Muscle of leg (tissue), 11 donors: ENCODE measurements around the gene IGFALS. TPM values are rescaled to one million over a fixed set of nuclear protein-coding genes. Genes with fewer than 3 reads are reported as not detected.

Experiments
- DNase-seq: peaks from one replicate; pipeline ENCODE4 v3.0.0; 2013
- H3K27ac ChIP-seq: one replicate; pipeline ENCODE4 v1.5.1; 2013; ENCODE audit warnings: mild to moderate bottlenecking, low read length, control low read depth
- H3K27me3 ChIP-seq: one replicate; pipeline ENCODE4 v1.6.1; 2013; ENCODE audit warnings: low read length; ENCODE audit not compliant: control insufficient read depth, insufficient read depth
- H3K36me3 ChIP-seq: one replicate; pipeline ENCODE4 v1.6.1; 2013; ENCODE audit warnings: low read length; ENCODE audit not compliant: control insufficient read depth, insufficient read depth
- H3K4me1 ChIP-seq: one replicate; pipeline ENCODE4 v1.6.1; 2013; ENCODE audit warnings: low read length; ENCODE audit not compliant: control insufficient read depth, insufficient read depth
- H3K4me3 ChIP-seq: one replicate; pipeline ENCODE4 v1.5.1; 2013; ENCODE audit warnings: low read length, control low read depth
- H3K9me3 ChIP-seq: replicated peaks from 2 replicates; pipeline ENCODE4 v1.6.1; 2013; ENCODE audit warnings: low read depth, low read length; ENCODE audit not compliant: control insufficient read depth
- WGBS: methylation state at CpG from one replicate; pipeline ENCODE4 v1.1.5; 2013; ENCODE audit warnings: missing lambda C conversion rate; ENCODE audit not compliant: insufficient coverage; 5-methylcytosine and 5-hydroxymethylcytosine counted together
- polyA plus RNA-seq, 8 donors: library from polyadenylated mRNA; unstranded; fragments of 120-200 nt; gene quantifications; one replicate each; pipeline versions ENCODE4 v1.2.1 to v1.2.3, GENCODE V29; 2013; ENCODE audit warnings: inconsistent platforms in 1 of 8, low replicate concordance in 1 of 8; ENCODE audit not compliant: insufficient read length in 8 of 8, insufficient read depth in 1 of 8
- total RNA-seq: library from RNA; stranded (reverse); fragments of 120-200 nt; gene quantifications from one replicate; pipeline ENCODE4 v1.2.4, GENCODE V29; 2013

The IGFALS gene
- total and polyA plus RNA-seq, 9 donors: 0.11 to 1.1 (median 0.28) TPM

GRCh38 chr16:1757714-1758461, 35.6 kb downstream of the IGFALS start:
- Histone ChIP-seq H3K36me3 (peaks cover 68% of the 10 kb centered on the region), H3K9me3 (no peaks in the 10 kb centered on the region), H3K4me1 (no peaks in the 10 kb centered on the region), H3K27ac (no peak overlapping the region), H3K27me3 (no peaks in the 10 kb centered on the region), H3K4me3 (no peak overlapping the region)
- no peak for DNase-seq
- WGBS: 92% methylated on average over 29 of the region's 37 CpGs

GRCh38 chr16:1754204-1754603, 39.3 kb downstream of the IGFALS start:
- DNase-seq: no peak
- Histone ChIP-seq H3K27me3 (no peaks in the 10 kb centered on the region), H3K4me1 (no peaks in the 10 kb centered on the region), H3K4me3 (no peak overlapping the region), H3K36me3 (peaks cover 65% of the 10 kb centered on the region), H3K27ac (no peak overlapping the region), H3K9me3 (no peaks in the 10 kb centered on the region)
- 94% methylated on average over 11 of the region's 12 CpGs for WGBS

- WGBS: 82% methylated on average over 6 of the region's 14 CpGs
- H3K27ac ChIP-seq: no peak overlapping the region
- peaks cover 66% of the 10 kb centered on the region for H3K36me3 ChIP-seq
- no peaks in the 10 kb centered on the region for H3K9me3 ChIP-seq
- H3K4me3 ChIP-seq: no peak overlapping the region
- DNase-seq: no peak
- no peaks in the 10 kb centered on the region for H3K4me1 ChIP-seq
- no peaks in the 10 kb centered on the region for H3K27me3 ChIP-seq
Observed at GRCh38 chr16:1752853-1753252, 40.7 kb downstream of the IGFALS start.

DNA sequence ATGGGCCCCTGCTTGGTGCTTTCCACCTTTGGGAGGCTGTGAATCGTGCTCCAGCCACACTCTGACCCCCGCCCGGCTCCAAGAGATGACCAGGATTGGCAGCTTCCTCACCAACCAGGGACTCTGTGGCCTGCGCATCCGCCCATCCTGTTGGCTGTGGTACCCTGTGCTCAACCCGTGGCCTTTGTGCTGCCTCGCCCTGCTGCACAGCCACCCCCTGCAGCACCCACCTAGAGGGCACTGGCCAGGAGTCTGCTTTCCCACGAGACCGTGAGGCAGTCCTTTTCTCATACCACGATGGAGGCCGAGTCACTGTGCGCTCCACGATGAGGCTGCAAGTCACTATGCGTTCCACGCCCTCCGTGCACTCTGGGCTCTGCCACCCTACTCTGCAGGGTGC, 41.6 kb downstream of the IGFALS start:
- Histone ChIP-seq H3K27me3 (no peaks in the 10 kb centered on the region), H3K4me3 (no peak overlapping the region), H3K36me3 (peaks cover 70% of the 10 kb centered on the region), H3K9me3 (no peaks in the 10 kb centered on the region), H3K4me1 (no peaks in the 10 kb centered on the region), H3K27ac (no peak overlapping the region)
- WGBS: 93% methylated on average over 16 of the region's 16 CpGs
- no peak for DNase-seq

DNA sequence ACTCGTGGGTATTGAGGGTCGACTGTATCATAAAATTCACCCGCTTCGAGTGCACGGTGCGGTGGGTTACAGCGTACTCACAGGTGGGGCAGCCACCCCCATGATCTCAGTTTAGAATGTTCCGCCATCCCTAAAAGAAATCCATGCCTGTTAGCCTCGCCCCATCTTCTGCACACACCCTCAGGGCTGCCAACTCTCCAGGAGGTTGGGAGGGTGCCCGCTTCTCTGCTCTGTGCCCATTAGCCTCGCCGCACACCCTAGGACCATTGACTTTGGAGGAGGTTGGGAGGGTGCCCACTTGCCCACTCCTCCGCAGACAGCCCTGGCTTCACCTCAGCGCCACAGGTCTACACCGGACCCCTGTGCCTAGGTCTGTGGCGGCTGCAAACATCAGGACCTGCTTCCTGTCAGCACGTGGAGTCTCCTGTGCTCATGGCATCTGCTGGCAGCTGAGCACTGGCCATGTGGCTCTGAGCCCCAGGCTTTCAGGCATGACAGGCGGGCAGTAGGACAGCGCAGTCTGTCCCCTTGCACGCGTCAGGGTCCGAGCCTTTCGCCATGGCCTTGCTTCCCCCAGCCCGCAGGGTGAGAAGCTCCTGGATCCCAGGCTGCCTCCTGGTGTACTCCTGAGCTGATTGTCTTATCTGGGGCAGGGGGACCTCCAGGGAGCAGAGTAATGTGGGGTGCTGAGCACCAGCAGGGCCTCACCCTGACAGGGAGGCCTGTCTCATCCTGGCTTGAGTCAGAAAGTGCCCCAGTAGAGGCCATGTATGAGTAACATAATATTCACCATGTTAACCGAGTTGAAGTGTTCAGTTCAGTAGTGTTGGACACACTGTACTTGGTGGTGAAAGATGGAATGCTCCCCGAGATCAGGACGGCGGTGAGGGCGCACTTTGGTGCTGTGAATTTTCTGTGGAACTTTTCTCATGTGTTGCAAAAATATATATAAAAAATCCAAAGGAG, 44.1 kb downstream of the IGFALS start:
- no peaks in the 10 kb centered on the region for H3K27me3 ChIP-seq
- H3K36me3 ChIP-seq: peaks cover 77% of the 10 kb centered on the region
- H3K4me1 ChIP-seq: no peaks in the 10 kb centered on the region
- no peak for DNase-seq
- WGBS: 96% methylated on average over 19 of the region's 29 CpGs
- no peak overlapping the region for H3K27ac ChIP-seq
- H3K4me3 ChIP-seq: no peak overlapping the region
- H3K9me3 ChIP-seq: no peaks in the 10 kb centered on the region

- Histone ChIP-seq H3K36me3 (peaks cover 82% of the 10 kb centered on the region), H3K4me1 (no peaks in the 10 kb centered on the region), H3K27ac (no peak overlapping the region), H3K4me3 (no peak overlapping the region), H3K27me3 (no peaks in the 10 kb centered on the region), H3K9me3 (no peaks in the 10 kb centered on the region)
- DNase-seq: no peak
- 81% methylated on average over 11 of the region's 11 CpGs for WGBS
Observed at GRCh38 chr16:1747934-1748333, 45.6 kb downstream of the IGFALS start.

GRCh38 chr16:1746693-1747195, 46.8 kb downstream of the IGFALS start:
- Histone ChIP-seq H3K9me3 (no peaks in the 10 kb centered on the region), H3K4me3 (no peak overlapping the region), H3K27me3 (no peaks in the 10 kb centered on the region), H3K27ac (no peak overlapping the region), H3K36me3 (peaks cover 70% of the 10 kb centered on the region), H3K4me1 (no peaks in the 10 kb centered on the region)
- 89% methylated on average over 24 of the region's 31 CpGs for WGBS
- DNase-seq: no peak

DNA sequence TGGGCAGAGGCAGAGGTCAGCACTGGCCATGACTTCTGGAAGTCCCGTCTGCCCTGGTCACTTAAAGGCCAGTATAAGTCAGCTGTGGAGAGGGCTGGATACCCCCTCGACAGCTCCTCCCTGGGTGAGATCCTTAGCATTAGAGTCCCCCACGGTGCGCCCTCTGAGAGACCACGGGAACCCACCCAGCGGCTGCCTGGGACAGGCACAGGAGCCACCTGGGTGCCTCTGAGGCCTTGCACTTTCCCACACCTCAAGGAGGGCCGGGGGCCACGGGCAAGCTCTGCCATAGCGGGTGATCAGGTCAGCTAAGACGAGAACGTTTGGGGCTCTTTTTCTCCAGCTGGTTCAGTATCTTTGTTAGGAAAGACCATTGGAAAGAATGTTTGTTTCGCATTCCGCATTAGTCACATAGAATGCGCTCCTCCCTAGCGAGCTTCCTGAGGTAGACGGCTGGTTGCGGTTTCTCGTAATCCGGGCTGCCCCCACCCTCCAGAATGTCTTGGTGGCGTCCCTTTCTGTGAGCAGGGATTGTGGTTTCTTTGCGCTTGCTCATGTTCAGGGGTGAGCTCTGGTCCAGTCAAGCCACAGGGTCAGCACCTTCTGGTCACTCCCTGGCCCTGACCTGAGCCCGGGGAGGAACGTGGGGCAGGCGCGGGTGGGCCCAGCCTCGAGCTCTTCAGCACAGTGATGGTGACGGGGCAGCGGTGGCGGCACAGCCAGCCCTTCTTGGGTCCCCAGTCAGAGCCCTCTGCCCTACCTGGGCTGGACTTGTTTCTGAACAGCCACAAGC, 47.4 kb downstream of the IGFALS start:
- no peaks in the 10 kb centered on the region for H3K27me3 ChIP-seq
- peaks cover 69% of the 10 kb centered on the region for H3K36me3 ChIP-seq
- no peak for DNase-seq
- no peak overlapping the region for H3K27ac ChIP-seq
- no peak overlapping the region for H3K4me3 ChIP-seq
- 89% methylated on average over 23 of the region's 29 CpGs for WGBS
- H3K4me1 ChIP-seq: no peaks in the 10 kb centered on the region
- no peaks in the 10 kb centered on the region for H3K9me3 ChIP-seq

- Histone ChIP-seq H3K27ac (no peak overlapping the region), H3K9me3 (no peaks in the 10 kb centered on the region), H3K36me3 (peaks cover 72% of the 10 kb centered on the region), H3K4me3 (no peak overlapping the region), H3K27me3 (no peaks in the 10 kb centered on the region), H3K4me1 (no peaks in the 10 kb centered on the region)
- WGBS: 88% methylated on average over 24 of the region's 25 CpGs
- DNase-seq: no peak
Observed at GRCh38 chr16:1745181-1745899, 48.2 kb downstream of the IGFALS start.
